CD4-positive, alpha-beta T cell (primary cell): ENCODE measurements around the gene FAN1. TPM values are rescaled to one million over a fixed set of nuclear protein-coding genes. Genes with fewer than 3 reads are reported as not detected.

Source experiments
- ATAC-seq: fragments of 200-7000 bp; cut with Tn5 transposase; one replicate; pipeline ENCODE4 v1.10.0; 2022; ENCODE audit warnings: mild to moderate bottlenecking; ENCODE audit not compliant: poor library complexity
- CTCF ChIA-PET: fragments of 350-600 bp; sonication (Branson Sonifier 250); formaldehyde crosslinking; loops from one replicate; lab custom pipeline; 2021; ENCODE audit warnings: antibody characterized with exemption, inconsistent platforms; lab: Charles Lee
- POLR2A ChIA-PET: fragments of 350-600 bp; sonication (Branson Sonifier 250); formaldehyde crosslinking; loops from one replicate; lab custom pipeline; 2021; ENCODE audit warnings: antibody characterized with exemption, inconsistent platforms; lab: Charles Lee
- DNase-seq, 14 experiments: peaks; one replicate each; pipeline ENCODE4 v3.0.0-alpha.2; 2013 to 2020; ENCODE audit warnings: mixed read lengths in 2 of 14
- H3K27ac ChIP-seq, 2 donors: one replicate each; pipeline versions ENCODE4 v1.5.1 to v1.7.0; 2013; ENCODE audit warnings: low read length in 2 of 2, low read depth in 1 of 2, mild to moderate bottlenecking in 1 of 2
- H3K27me3 ChIP-seq, 2 experiments: 1 replicate in 1 of 2; 2 replicates in 1 of 2; pipeline versions ENCODE4 v1.6.1 to v1.7.0; 2013; ENCODE audit warnings: low read length in 2 of 2, control low read depth in 1 of 2, mild to moderate bottlenecking in 1 of 2, moderate library complexity in 1 of 2; ENCODE audit not compliant: insufficient read depth in 2 of 2, control insufficient read depth in 1 of 2
- H3K36me3 ChIP-seq: one replicate; pipeline ENCODE4 v1.6.1; 2013; ENCODE audit warnings: low read length, control low read depth; ENCODE audit not compliant: insufficient read depth
- H3K4me1 ChIP-seq: one replicate; pipeline ENCODE4 v1.6.1; 2013; ENCODE audit warnings: low read length, control low read depth; ENCODE audit not compliant: insufficient read depth
- H3K4me3 ChIP-seq: one replicate; pipeline ENCODE4 v1.5.1; 2013; ENCODE audit warnings: mild to moderate bottlenecking, low read length, moderate library complexity
- H3K9me3 ChIP-seq, 2 experiments: 1 replicate in 1 of 2; 2 replicates in 1 of 2; pipeline versions ENCODE4 v1.6.1 to v1.7.0; 2013; ENCODE audit warnings: low read length in 2 of 2, mild to moderate bottlenecking in 2 of 2, control low read depth in 1 of 2, moderate library complexity in 1 of 2; ENCODE audit not compliant: control insufficient read depth in 1 of 2, insufficient read depth in 1 of 2
- H3K27ac Mint-ChIP-seq: one replicate; pipeline ENCODE4 v1.8.0; 2020; ENCODE audit warnings: mixed read lengths
- H3K27me3 Mint-ChIP-seq: one replicate; pipeline ENCODE4 v1.8.0; 2021; ENCODE audit warnings: mixed read lengths
- H3K36me3 Mint-ChIP-seq: one replicate; pipeline ENCODE4 v1.8.0; 2021; ENCODE audit warnings: low read depth, mixed read lengths
- H3K4me1 Mint-ChIP-seq: one replicate; pipeline ENCODE4 v1.8.0; 2021; ENCODE audit warnings: low read depth, mixed read lengths
- H3K4me3 Mint-ChIP-seq: one replicate; pipeline ENCODE4 v1.8.0; 2020; ENCODE audit warnings: mild to moderate bottlenecking, mixed read lengths
- H3K9me3 Mint-ChIP-seq: one replicate; pipeline ENCODE4 v1.8.0; 2020; ENCODE audit warnings: mixed read lengths
- intact Hi-C, 2 experiments: fragments of 100-400 bp; cut with DNase I in 1 of 2; cut with micrococcal nuclease in 1 of 2; formaldehyde crosslinking; loops; one replicate each; pipeline versions ENCODE4 v1.15.1 to v1.9.0; 2023 to 2025; cut with DNase I, micrococcal nuclease
- total RNA-seq, 174 experiments: library from RNA in 2 of 174; stranded (reverse) in 2 of 174; gene quantifications; one replicate each; pipeline ENCODE4 v1.2.3 and lab custom pipeline; 2021 to 2026
- TF ChIP-seq, protein P1 (sequence below): fragments of 200-600 bp; IDR thresholded peaks from one replicate; pipeline ENCODE4 v1.8.0; 2022; ENCODE audit warnings: antibody characterized with exemption, mild to moderate bottlenecking

The FAN1 gene
- total RNA-seq, 2 experiments from 2014 or later = 15.3 to 15.9 TPM

DNA sequence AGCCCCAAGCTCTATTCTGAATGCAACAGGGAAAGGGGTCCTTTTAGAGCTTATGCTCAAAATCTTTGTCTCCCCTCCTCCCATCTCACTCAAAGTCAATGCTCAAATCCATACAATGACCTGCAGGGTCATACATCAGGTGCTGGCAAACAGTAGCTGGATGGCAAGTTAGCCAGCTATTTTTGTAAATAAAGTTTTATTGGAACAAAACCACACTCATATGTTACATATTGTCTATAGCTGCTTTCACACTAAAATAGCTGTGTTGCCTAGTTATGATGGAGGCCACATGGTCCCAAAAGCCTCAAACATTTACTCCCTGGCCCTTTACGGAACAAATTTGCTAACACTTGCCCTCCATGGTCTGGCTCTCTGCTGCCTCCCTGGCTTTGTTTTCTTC is 1.8 kb upstream of the FAN1 start:
- H3K4me3 ChIP-seq = no peak overlapping the region
- Mint-ChIP-seq H3K36me3 (peaks cover 23% of the 10 kb centered on the region), H3K4me1 (peaks cover 33% of the 10 kb centered on the region), H3K4me3 (peak overlapping the region; percentile 18), H3K27ac (no peak overlapping the region), H3K27me3 (no peaks in the 10 kb centered on the region), H3K9me3 (no peaks in the 10 kb centered on the region)
- no peaks in the 10 kb centered on the region for H3K9me3 ChIP-seq
- no peak for DNase-seq
- H3K27ac ChIP-seq = no peak overlapping the region
- CTCF ChIA-PET = interaction anchor here (0.5 kb wide), 1 partner anchor 16 kb away, joined by 4 read pairs; no protein-coding TSS in a partner anchor
- H3K36me3 ChIP-seq = no peaks in the 10 kb centered on the region
- POLR2A ChIA-PET = no interaction called here
- no peaks in the 10 kb centered on the region for H3K27me3 ChIP-seq
- TF ChIP-seq, protein P1, sequence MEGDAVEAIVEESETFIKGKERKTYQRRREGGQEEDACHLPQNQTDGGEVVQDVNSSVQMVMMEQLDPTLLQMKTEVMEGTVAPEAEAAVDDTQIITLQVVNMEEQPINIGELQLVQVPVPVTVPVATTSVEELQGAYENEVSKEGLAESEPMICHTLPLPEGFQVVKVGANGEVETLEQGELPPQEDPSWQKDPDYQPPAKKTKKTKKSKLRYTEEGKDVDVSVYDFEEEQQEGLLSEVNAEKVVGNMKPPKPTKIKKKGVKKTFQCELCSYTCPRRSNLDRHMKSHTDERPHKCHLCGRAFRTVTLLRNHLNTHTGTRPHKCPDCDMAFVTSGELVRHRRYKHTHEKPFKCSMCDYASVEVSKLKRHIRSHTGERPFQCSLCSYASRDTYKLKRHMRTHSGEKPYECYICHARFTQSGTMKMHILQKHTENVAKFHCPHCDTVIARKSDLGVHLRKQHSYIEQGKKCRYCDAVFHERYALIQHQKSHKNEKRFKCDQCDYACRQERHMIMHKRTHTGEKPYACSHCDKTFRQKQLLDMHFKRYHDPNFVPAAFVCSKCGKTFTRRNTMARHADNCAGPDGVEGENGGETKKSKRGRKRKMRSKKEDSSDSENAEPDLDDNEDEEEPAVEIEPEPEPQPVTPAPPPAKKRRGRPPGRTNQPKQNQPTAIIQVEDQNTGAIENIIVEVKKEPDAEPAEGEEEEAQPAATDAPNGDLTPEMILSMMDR = no peak
- H3K4me1 ChIP-seq = peaks cover 13% of the 10 kb centered on the region
- intact Hi-C loops = loop anchor here in 1 of 2 experiments (5.0 kb wide), 1 partner anchor 90 kb away; the partner anchor contains the start of gene MTMR10
- no peak for ATAC-seq

DNA sequence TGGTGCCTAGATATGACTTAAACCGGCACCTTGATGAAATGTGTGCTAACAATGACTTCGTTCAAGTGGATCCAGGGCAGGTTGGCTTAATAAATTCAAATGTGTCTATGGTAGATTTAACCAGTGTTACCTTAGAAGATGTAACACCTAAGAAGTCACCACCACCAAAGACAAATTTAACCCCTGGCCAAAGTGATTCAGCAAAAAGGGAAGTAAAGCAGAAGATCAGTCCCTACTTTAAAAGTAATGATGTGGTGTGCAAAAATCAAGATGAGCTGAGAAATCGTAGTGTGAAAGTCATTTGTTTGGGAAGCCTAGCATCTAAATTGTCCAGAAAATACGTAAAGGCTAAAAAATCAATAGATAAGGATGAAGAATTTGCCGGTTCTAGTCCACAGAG is 1.1 kb downstream of the FAN1 start:
- peak overlapping the region; percentile 93 for H3K4me3 Mint-ChIP-seq
- H3K27ac Mint-ChIP-seq = no peak overlapping the region
- Histone ChIP-seq H3K4me1 (peaks cover 13% of the 10 kb centered on the region), H3K4me3 (no peak overlapping the region), H3K9me3 (no peaks in the 10 kb centered on the region), H3K27ac (no peak overlapping the region), H3K27me3 (no peaks in the 10 kb centered on the region), H3K36me3 (peaks cover 11% of the 10 kb centered on the region)
- intact Hi-C loops = loop anchor here in 1 of 2 experiments (5.0 kb wide), 1 partner anchor 87 kb away; the partner anchor contains the start of gene MTMR10
- DNase-seq = no peak
- H3K9me3 Mint-ChIP-seq = no peaks in the 10 kb centered on the region
- H3K27me3 Mint-ChIP-seq = no peaks in the 10 kb centered on the region
- CTCF ChIA-PET = no interaction called here
- POLR2A ChIA-PET = no interaction called here
- H3K4me1 Mint-ChIP-seq = peaks cover 52% of the 10 kb centered on the region
- ATAC-seq = no peak
- TF ChIP-seq, protein P1 = no peak
- peaks cover 46% of the 10 kb centered on the region for H3K36me3 Mint-ChIP-seq

DNA sequence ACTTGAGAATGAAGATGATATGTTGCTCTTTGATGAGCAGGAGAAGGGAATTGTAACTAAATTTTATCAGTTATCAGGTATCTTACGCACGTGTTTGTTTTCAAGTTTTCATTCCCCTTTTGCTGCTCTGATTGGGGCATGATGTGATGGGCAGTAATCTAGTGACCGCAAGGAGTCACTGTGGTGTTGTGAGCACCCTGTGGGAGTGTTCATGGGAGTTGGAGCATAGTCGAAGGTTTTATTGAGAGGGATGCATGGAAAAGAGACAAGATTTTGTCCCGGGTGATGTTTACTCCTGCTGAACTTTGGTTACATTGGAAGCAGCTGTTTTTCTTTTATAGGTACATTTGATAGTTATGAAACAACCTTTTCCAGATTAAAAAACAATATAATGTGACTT is 2.1 kb downstream of the FAN1 start:
- peaks cover 55% of the 10 kb centered on the region for H3K4me1 Mint-ChIP-seq
- CTCF ChIA-PET = no interaction called here

More for the DNA sequence above, 2.1 kb downstream of the FAN1 start:
- TF ChIP-seq, protein P1 = no peak
- no peak overlapping the region for H3K4me3 ChIP-seq
- H3K27me3 ChIP-seq = no peaks in the 10 kb centered on the region
- peaks cover 18% of the 10 kb centered on the region for H3K36me3 ChIP-seq
- intact Hi-C loops = no loop called here
- no peak overlapping the region for H3K27ac ChIP-seq
- DNase-seq = no peak
- no peaks in the 10 kb centered on the region for H3K9me3 ChIP-seq
- peaks cover 13% of the 10 kb centered on the region for H3K4me1 ChIP-seq
- Mint-ChIP-seq H3K9me3 (no peaks in the 10 kb centered on the region), H3K27ac (peak overlapping the region; percentile 15), H3K36me3 (peaks cover 49% of the 10 kb centered on the region), H3K4me3 (peak overlapping the region; percentile 61), H3K27me3 (no peaks in the 10 kb centered on the region)
- POLR2A ChIA-PET = no interaction called here
- ATAC-seq = no peak
